K562 (cell line): Measurements from ENCODE around the gene OLIG2. TPM values are rescaled to one million over a fixed set of nuclear protein-coding genes. Genes with fewer than 3 reads are reported as not detected.

ENCODE experiments used
- ATAC-seq: fragments of 200-7000 bp; cut with Tn5 transposase; 3 replicates; pipeline ENCODE4 v1.9.1; 2020; ENCODE audit warnings: moderate library complexity
- BruUV-seq: library from RNA; stranded (reverse); fragments of 400-500 nt; replicated peaks from 2 replicates; lab custom pipeline; 2021; lab: Mats Ljungman, UMichigan
- CTCF ChIA-PET: fragments of 300-600 bp; formaldehyde crosslinking; extraction: SDS; loops from one replicate; lab custom pipeline; 2021; ENCODE audit warnings: low intra/inter-chr PET ratio; lab: Yijun Ruan, JAX
- POLR2A ChIA-PET: fragments of 300-600, 350-650 bp; sonication (Branson Sonifier 250); formaldehyde crosslinking; extraction: SDS; loops from one replicate; lab custom pipeline; 2021; ENCODE audit warnings: antibody characterized with exemption, inconsistent platforms; lab: Yijun Ruan, JAX
- DNase-seq, 4 experiments: peaks; one replicate each; pipeline versions ENCODE4 v3.0.0 to v3.0.0-alpha.2; 2011 to 2018; ENCODE audit warnings: low spot score in 3 of 4, mixed read lengths in 3 of 4; ENCODE audit errors: extremely low read depth in 1 of 4
- FAIRE-seq: peaks from 2 replicates; lab custom pipeline; 2011; peaks lifted over from hg19 to GRCh38; lab: Jason Lieb, UNC
- H2AFZ ChIP-seq: 2 replicates; pipeline ENCODE4 v1.6.0; 2011; ENCODE audit warnings: low read depth, low read length, control low read depth, inconsistent platforms
- H3K27ac ChIP-seq: fragments of 200-600 bp; 3 replicates; pipeline ENCODE4 v1.8.0; 2011; ENCODE audit warnings: low read depth, mild to moderate bottlenecking, control low read depth, inconsistent platforms, low read length, moderate library complexity, mixed read lengths; ENCODE audit errors: extremely low read depth
- H3K27me3 ChIP-seq, 2 experiments: fragments of 300-600 bp in 1 of 2; 2 replicates in 1 of 2; 3 replicates in 1 of 2; pipeline versions ENCODE4 v1.6.0 to v1.8.0; 2011; ENCODE audit warnings: inconsistent platforms in 2 of 2, low read length in 2 of 2, mild to moderate bottlenecking in 1 of 2, mixed read lengths in 1 of 2, moderate library complexity in 1 of 2; ENCODE audit not compliant: control insufficient read depth in 2 of 2, insufficient read depth in 2 of 2
- H3K36me3 ChIP-seq: fragments of 300-600 bp; 3 replicates; pipeline ENCODE4 v1.8.0; 2011; ENCODE audit warnings: mild to moderate bottlenecking, low read length, inconsistent platforms; ENCODE audit not compliant: control insufficient read depth, insufficient read depth
- H3K4me1 ChIP-seq, 2 experiments: fragments of 200-600 bp in 1 of 2; replicated peaks in 1 of 2; 2 replicates in 1 of 2; 3 replicates in 1 of 2; pipeline versions ENCODE4 v1.5.1 to v1.8.0; 2011; ENCODE audit warnings: inconsistent platforms in 2 of 2, low read length in 2 of 2, mild to moderate bottlenecking in 1 of 2, mixed read lengths in 1 of 2, moderate library complexity in 1 of 2; ENCODE audit not compliant: control insufficient read depth in 2 of 2, insufficient read depth in 2 of 2
- H3K4me2 ChIP-seq: 2 replicates; pipeline ENCODE4 v1.6.1; 2011; ENCODE audit warnings: low read length, control low read depth, inconsistent platforms, mixed read lengths; ENCODE audit not compliant: insufficient read depth
- H3K4me3 ChIP-seq: fragments of 200-600 bp; sonication (generic), shearing (Covaris generic); 2 replicates; pipeline ENCODE4 v1.5.1; 2016; ENCODE audit warnings: control low read depth, inconsistent platforms
- H3K79me2 ChIP-seq: fragments of 200-600 bp; 3 replicates; pipeline ENCODE4 v1.8.0; 2011; ENCODE audit warnings: low read length, inconsistent platforms; ENCODE audit not compliant: control insufficient read depth, insufficient read depth
- H3K9ac ChIP-seq, 2 experiments: 2 replicates each; pipeline versions ENCODE4 v1.6.0 to v1.6.1; 2011; ENCODE audit warnings: low read depth in 2 of 2, low read length in 2 of 2, control low read depth in 1 of 2, inconsistent platforms in 1 of 2, mild to moderate bottlenecking in 1 of 2, mixed read lengths in 1 of 2; ENCODE audit not compliant: insufficient read depth in 1 of 2
- H3K9me1 ChIP-seq: one replicate; pipeline ENCODE4 v1.6.0; 2011; ENCODE audit warnings: inconsistent platforms, mild to moderate bottlenecking, low read length, moderate library complexity; ENCODE audit not compliant: control insufficient read depth, insufficient read depth
- H3K9me3 ChIP-seq: replicated peaks from 2 replicates; pipeline ENCODE4 v1.5.1; 2011; ENCODE audit warnings: low read depth, low read length, inconsistent platforms; ENCODE audit not compliant: control insufficient read depth, insufficient read depth
- H4K20me1 ChIP-seq: replicated peaks from 2 replicates; pipeline ENCODE4 v1.6.1; 2011; ENCODE audit warnings: low read length, inconsistent platforms, mixed read lengths; ENCODE audit not compliant: control insufficient read depth, insufficient read depth
- E4F1 ChIP-seq: fragments of 250-450 bp; sonication (Bioruptor Pico); IDR thresholded peaks from 2 replicates; pipeline ENCODE4 v1.5.0; 2021; ENCODE audit warnings: mild to moderate bottlenecking, borderline replicate concordance
- ETV1 ChIP-seq: fragments of 450-650 bp; conservative IDR thresholded peaks from 2 replicates; pipeline ENCODE4 v1.6.1; 2016; ENCODE audit warnings: missing genetic modification characterization, control low read depth, low read depth, missing compliant biosample characterization
- GATA2 ChIP-seq: sonication (generic); formaldehyde crosslinking; IDR thresholded peaks from 2 replicates; pipeline ENCODE4 v1.4.0; 2020; ENCODE audit warnings: mild to moderate bottlenecking, missing genetic modification reagents
- MXI1 ChIP-seq: IDR thresholded peaks from 2 replicates; pipeline ENCODE4 v1.6.1; 2011; ENCODE audit warnings: low read depth, mild to moderate bottlenecking, improper control_type of control experiment, low read length
- OTX1 ChIP-seq: fragments of 450-650 bp; formaldehyde crosslinking; IDR thresholded peaks from 2 replicates; pipeline ENCODE4 v1.4.0; 2022; ENCODE audit warnings: mild to moderate bottlenecking
- ZBTB33 ChIP-seq: sonication (generic); formaldehyde crosslinking; IDR thresholded peaks from 2 replicates; pipeline ENCODE4 v1.8.1; 2023; ENCODE audit warnings: mild to moderate bottlenecking, missing genetic modification reagents
- ZNF239 ChIP-seq: fragments of 250-450 bp; sonication (Bioruptor Pico); IDR thresholded peaks from 2 replicates; pipeline ENCODE4 v1.4.0; 2020; ENCODE audit warnings: mild to moderate bottlenecking
- ZNF311 ChIP-seq: fragments of 250-450 bp; sonication (Bioruptor Pico); IDR thresholded peaks from 2 replicates; pipeline ENCODE4 v1.4.0; 2020; ENCODE audit warnings: mild to moderate bottlenecking, moderate library complexity
- ZNF354B ChIP-seq: fragments of 250-450 bp; sonication (Bioruptor Pico); IDR thresholded peaks from 2 replicates; pipeline ENCODE4 v1.4.0; 2020
- WGBS: fragments of 100-300 bp; shearing (Covaris generic); methylation state at CpG from one replicate; pipeline ENCODE4 v1.1.6; 2016; ENCODE audit warnings: low coverage, mixed read lengths; ENCODE audit not compliant: insufficient coverage; ENCODE audit errors: missing lambda C conversion rate; 5-methylcytosine and 5-hydroxymethylcytosine counted together
- in situ Hi-C: fragments of 300-500 bp; cut with MboI; formaldehyde crosslinking; loops from 4 replicates; pipeline ENCODE4 v1.15.0; 2018; ENCODE audit warnings: inconsistent platforms, mixed read lengths
- intact Hi-C: fragments of 100-400 bp; cut with micrococcal nuclease; formaldehyde crosslinking; loops from 2 replicates; pipeline ENCODE4 v1.14.2; 2022
- polyA plus RNA-seq, 8 experiments: library from polyadenylated mRNA; depleted of rRNA in 4 of 8; stranded (reverse) in 5 of 8; unstranded in 3 of 8; fragments of >200 nt; fragmentation: Nextera tagmentation in 2 of 8; fragmentation: Illumina TruSeq in 1 of 8; extraction: Ambion mirVana in 2 of 8; extraction: Trizol in 1 of 8; gene quantifications; 2 replicates each; pipeline versions ENCODE4 v1.2.1 to v1.2.3, GENCODE V29; 2011 to 2014; ENCODE audit warnings: inconsistent platforms in 1 of 8, missing spikeins in 1 of 8
- total RNA-seq, 7 experiments: library from RNA; depleted of rRNA in 6 of 7; stranded (reverse); fragments of >200 nt in 6 of 7; fragmentation: Illumina TruSeq in 2 of 7; extraction: Trizol in 2 of 7; gene quantifications; 2 replicates each; pipeline versions ENCODE4 v1.2.1 to v1.2.3, GENCODE V29; 2011 to 2021; ENCODE audit warnings: low replicate concordance in 1 of 7

OLIG2 gene
- total and polyA plus RNA-seq, 9 of the 15 experiments (the other 6 are each of a cell fraction or from before 2014, with no cell fraction given): not detected

- TF ChIP-seq E4F1 (CRISPR knock-in tag) (no peak), ZNF311 (CRISPR knock-in tag) (no peak), MXI1 (no peak), ZNF239 (no peak), OTX1 (no peak), GATA2 (no peak)
Observed at GRCh38 chr21:33069645-33069993, 43.9 kb downstream of the OLIG2 start (continued).

GRCh38 chr21:33069994-33070743, 44.4 kb downstream of the OLIG2 start, which contains the start of gene OLIG1:
Gene OLIG1, plus strand, starts transcription at chr21:33070141. Its CDS starts 106 bp downstream, at chr21:33070247.
- ChIA-PET CTCF (no interaction called here), POLR2A (no interaction called here)
- no peak within 1 kb of the TSS for H2AFZ ChIP-seq
- no peaks in the 10 kb centered on the region for H3K9me1 ChIP-seq
- 0 out of 2 replicates have a peak, but pooled peaks cover 1% of the 10 kb centered on the region for H3K9me3 ChIP-seq
- peaks cover 0 to 22% of the 10 kb centered on the region in 2 experiments; a peak in 2 of 5 replicates for H3K4me1 ChIP-seq
- no peaks in the 10 kb centered on the region for H4K20me1 ChIP-seq
- intact Hi-C loops (no loop called here), in situ Hi-C loops (no loop called here)
- no peak within 1 kb of the TSS for H3K4me2 ChIP-seq
- no peak within 1 kb of the TSS for H3K9ac ChIP-seq
- H3K27me3 ChIP-seq: peaks cover 35 to 40% of the 10 kb centered on the region in 2 experiments
- DNase-seq (no peak), ATAC-seq (no peak), FAIRE-seq (no peak)
- H3K79me2 ChIP-seq: no peaks in the 10 kb centered on the region
- H3K27ac ChIP-seq: no peak within 1 kb of the TSS
- no peak within 1 kb of the TSS for H3K4me3 ChIP-seq
- H3K36me3 ChIP-seq: no peaks in the 10 kb centered on the region
- TF ChIP-seq ZBTB33 (CRISPR knock-in tag) (0 out of 2 replicates have a peak, but pooled peaks have one; percentile 16), ETV1 (tag) (no peak), ZNF354B (CRISPR knock-in tag) (no peak)
- WGBS: 54% methylated on average over 47 of the region's 82 CpGs
- BruUV-seq: no TSS peak
